WERI-Rb-1 (cell line): ENCODE data around the gene ACKR3.

Source experiments
- DNase-seq: peaks from one replicate; pipeline ENCODE4 v3.0.0-alpha.2; 2020
- H3K27ac ChIP-seq: fragments of 250-450 bp; sonication (Bioruptor Pico); 2 replicates; pipeline ENCODE4 v1.5.1; 2020; ENCODE audit warnings: mild to moderate bottlenecking, moderate library complexity
- H3K27me3 ChIP-seq: fragments of 250-450 bp; sonication (Bioruptor Pico); 2 replicates; pipeline ENCODE4 v1.5.1; 2021; ENCODE audit warnings: mild to moderate bottlenecking, low read depth, moderate library complexity; ENCODE audit not compliant: insufficient read depth, severe bottlenecking
- H3K36me3 ChIP-seq: fragments of 250-450 bp; sonication (Bioruptor Pico); 2 replicates; pipeline ENCODE4 v1.5.1; 2020; ENCODE audit warnings: mild to moderate bottlenecking, moderate library complexity
- H3K4me3 ChIP-seq: 2 replicates; pipeline ENCODE4 v1.5.1; 2011; ENCODE audit warnings: low read depth, mild to moderate bottlenecking, control low read depth, low read length
- H3K9me3 ChIP-seq: fragments of 250-450 bp; sonication (Bioruptor Pico); 2 replicates; pipeline ENCODE4 v1.5.1; 2021; ENCODE audit warnings: mild to moderate bottlenecking, moderate library complexity; ENCODE audit not compliant: severe bottlenecking
- TF ChIP-seq, protein P1 (sequence below): IDR thresholded peaks from 2 replicates; pipeline ENCODE4 v1.5.1; 2011; ENCODE audit warnings: low read depth, mild to moderate bottlenecking, control low read depth, inconsistent platforms, low read length

The ACKR3 gene

DNA sequence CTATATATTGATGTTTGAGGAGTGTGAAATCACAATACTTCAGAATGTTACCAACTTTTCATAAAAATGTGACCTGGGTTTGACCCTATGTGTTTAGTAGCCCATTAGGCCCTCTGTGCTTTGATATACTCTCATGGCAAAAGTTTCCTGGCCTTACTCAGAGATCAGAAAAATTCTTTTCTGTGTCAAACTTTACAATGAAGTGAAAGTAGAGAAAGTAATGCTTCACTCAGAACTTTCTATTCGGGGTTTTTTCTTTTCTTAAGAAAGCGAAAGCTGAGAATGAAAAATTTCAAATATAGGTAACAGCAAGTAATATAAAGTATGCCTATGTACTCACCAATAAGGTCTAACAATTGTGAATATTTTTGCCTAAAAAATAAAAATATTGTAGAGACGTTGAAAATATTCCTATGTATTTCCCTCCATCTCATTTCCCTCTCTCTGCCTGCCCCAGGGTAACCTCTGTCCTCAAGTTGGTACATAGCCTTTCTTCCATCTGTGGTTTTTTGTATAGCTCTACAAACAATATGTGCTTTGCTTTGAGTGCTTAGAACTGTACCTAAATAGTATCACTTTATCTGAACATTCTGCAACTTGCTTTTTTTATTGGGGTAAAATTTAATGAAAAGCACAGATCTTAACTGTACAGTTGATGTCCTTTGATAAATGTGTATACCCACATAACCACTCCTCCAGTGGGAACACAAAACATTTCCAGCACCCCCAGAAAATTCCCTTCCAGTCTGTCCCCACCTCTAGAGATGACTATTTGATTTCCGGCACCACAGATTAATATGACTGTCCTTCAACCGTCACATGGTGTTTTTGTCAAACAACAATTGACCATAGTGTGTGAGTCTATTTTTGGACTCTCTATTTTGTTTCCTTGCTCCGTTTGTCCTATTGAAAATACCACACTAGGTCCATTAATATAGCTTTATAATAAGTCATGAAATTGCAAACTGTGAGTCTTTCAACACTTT lies 10.3 kb upstream of the ACKR3 start:
- DNase-seq: no peak
- H3K9me3 ChIP-seq: no peaks in the 10 kb centered on the region
- TF ChIP-seq, protein P1, sequence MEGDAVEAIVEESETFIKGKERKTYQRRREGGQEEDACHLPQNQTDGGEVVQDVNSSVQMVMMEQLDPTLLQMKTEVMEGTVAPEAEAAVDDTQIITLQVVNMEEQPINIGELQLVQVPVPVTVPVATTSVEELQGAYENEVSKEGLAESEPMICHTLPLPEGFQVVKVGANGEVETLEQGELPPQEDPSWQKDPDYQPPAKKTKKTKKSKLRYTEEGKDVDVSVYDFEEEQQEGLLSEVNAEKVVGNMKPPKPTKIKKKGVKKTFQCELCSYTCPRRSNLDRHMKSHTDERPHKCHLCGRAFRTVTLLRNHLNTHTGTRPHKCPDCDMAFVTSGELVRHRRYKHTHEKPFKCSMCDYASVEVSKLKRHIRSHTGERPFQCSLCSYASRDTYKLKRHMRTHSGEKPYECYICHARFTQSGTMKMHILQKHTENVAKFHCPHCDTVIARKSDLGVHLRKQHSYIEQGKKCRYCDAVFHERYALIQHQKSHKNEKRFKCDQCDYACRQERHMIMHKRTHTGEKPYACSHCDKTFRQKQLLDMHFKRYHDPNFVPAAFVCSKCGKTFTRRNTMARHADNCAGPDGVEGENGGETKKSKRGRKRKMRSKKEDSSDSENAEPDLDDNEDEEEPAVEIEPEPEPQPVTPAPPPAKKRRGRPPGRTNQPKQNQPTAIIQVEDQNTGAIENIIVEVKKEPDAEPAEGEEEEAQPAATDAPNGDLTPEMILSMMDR: no peak
- no peak overlapping the region for H3K4me3 ChIP-seq
- H3K27me3 ChIP-seq: no peaks in the 10 kb centered on the region
- no peaks in the 10 kb centered on the region for H3K36me3 ChIP-seq
- no peak overlapping the region for H3K27ac ChIP-seq

DNA sequence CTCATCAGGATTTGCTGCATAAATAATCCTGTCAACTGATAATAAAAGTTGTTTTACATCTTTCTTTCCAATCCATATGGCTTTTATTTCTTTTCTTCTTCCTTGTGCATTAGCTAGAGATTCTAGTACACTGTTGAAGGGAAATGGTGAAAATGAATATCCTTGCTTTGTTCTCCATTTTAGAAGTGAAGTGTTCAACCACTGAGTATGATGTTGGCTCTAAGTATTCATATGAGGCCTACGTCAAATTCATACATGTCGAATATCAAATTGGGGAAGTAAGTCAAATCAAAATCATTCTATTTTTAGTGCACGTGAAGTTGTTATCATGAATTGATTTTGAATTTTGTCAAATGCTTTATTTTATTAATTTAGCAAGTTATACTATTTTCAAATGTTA lies 7.8 kb upstream of the ACKR3 start:
- no peak overlapping the region for H3K27ac ChIP-seq
- TF ChIP-seq, protein P1: no peak
- H3K4me3 ChIP-seq: no peak overlapping the region
- H3K27me3 ChIP-seq: no peaks in the 10 kb centered on the region
- no peak for DNase-seq
- no peaks in the 10 kb centered on the region for H3K36me3 ChIP-seq
- no peaks in the 10 kb centered on the region for H3K9me3 ChIP-seq

DNA sequence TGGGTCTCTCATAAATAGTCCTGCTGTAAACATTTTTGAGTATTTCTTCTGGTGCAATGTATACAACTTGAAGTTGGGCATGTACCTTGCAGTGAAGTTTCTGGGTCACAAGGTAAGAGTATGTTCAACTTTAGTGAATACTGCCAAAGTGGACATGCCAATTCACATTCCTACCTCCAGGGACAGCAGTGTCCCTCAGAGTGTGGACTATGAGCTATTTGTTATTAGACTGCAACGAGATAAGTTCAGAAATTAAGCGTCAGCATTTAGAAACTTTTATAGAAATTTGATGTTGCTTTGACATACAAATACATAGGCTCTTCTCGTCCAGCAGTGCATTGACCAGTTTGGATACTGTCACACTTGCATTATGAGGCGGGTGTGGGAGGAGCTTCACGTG lies 7.2 kb upstream of the ACKR3 start:
- Histone ChIP-seq H3K36me3 (no peaks in the 10 kb centered on the region), H3K27me3 (no peaks in the 10 kb centered on the region), H3K4me3 (no peak overlapping the region), H3K9me3 (no peaks in the 10 kb centered on the region), H3K27ac (no peak overlapping the region)
- no peak for DNase-seq
- TF ChIP-seq, protein P1: peak; percentile 59

DNA sequence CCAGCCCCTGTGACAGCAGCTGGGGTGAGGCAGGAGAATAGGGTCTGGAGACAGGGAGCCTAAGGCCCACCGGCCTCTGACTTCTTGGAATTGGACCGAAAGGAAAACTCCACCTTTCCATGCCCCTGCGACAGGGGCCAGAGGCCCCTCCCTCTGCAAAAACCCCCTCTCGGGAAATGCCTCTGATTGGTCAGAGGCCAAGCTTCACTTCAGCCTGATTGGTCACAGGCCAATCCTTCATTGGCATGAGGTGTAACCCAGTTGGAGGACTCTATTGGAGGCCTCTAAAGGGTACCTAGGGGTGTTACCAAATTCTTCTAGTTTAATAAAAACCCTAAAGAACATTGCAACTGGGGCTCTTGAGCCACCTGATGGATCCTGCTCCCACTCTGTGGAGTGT lies 5.7 kb upstream of the ACKR3 start:
- Histone ChIP-seq H3K27me3 (no peaks in the 10 kb centered on the region), H3K4me3 (no peak overlapping the region), H3K9me3 (no peaks in the 10 kb centered on the region), H3K36me3 (no peaks in the 10 kb centered on the region), H3K27ac (no peak overlapping the region)
- TF ChIP-seq, protein P1: no peak
- no peak for DNase-seq

DNA sequence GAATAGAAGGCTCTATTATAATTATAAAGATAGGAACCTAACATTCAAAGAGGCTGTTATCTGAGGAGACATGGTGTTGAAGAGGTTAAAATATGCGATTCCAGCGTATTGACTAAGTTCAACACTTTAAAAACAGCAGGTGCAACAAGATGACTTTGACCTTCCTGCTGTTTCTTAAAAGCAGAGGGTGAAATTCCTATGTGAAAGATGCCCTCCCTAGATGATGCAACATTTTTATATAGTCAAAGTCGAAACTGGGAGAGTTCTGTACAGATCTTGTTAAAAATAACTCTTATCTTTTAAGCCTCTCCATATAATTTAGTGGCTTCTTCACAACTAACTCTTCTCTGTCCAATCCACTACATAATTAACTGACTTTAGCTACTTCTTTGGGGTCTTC lies 4.4 kb upstream of the ACKR3 start:
- TF ChIP-seq, protein P1: no peak

More for the DNA sequence above, 4.4 kb upstream of the ACKR3 start:
- no peaks in the 10 kb centered on the region for H3K36me3 ChIP-seq
- DNase-seq: no peak
- H3K27me3 ChIP-seq: no peaks in the 10 kb centered on the region
- H3K27ac ChIP-seq: no peak overlapping the region
- H3K4me3 ChIP-seq: no peak overlapping the region
- H3K9me3 ChIP-seq: no peaks in the 10 kb centered on the region
